K562 (cell line): ENCODE measurements around the gene SHC1. TPM values are rescaled to one million over a fixed set of nuclear protein-coding genes. Genes with fewer than 3 reads are reported as not detected.

Source experiments
- ETV5 ChIP-seq: sonication (generic); formaldehyde crosslinking; IDR thresholded peaks from 2 replicates; pipeline ENCODE4 v1.4.0; 2020; ENCODE audit warnings: low read depth, mild to moderate bottlenecking, missing genetic modification reagents
- SMAD4 ChIP-seq: fragments of 250-450 bp; sonication (Bioruptor Pico); conservative IDR thresholded peaks from 2 replicates; pipeline ENCODE4 v1.8.0; 2021; ENCODE audit warnings: inconsistent platforms, mild to moderate bottlenecking, moderate library complexity
- polyA plus RNA-seq, 8 experiments: library from polyadenylated mRNA; depleted of rRNA in 4 of 8; stranded (reverse) in 5 of 8; unstranded in 3 of 8; fragments of >200 nt; fragmentation: Nextera tagmentation in 2 of 8; fragmentation: Illumina TruSeq in 1 of 8; extraction: Ambion mirVana in 2 of 8; extraction: Trizol in 1 of 8; gene quantifications; 2 replicates each; pipeline versions ENCODE4 v1.2.1 to v1.2.3, GENCODE V29; 2011 to 2014; ENCODE audit warnings: inconsistent platforms in 1 of 8, missing spikeins in 1 of 8
- total RNA-seq, 7 experiments: library from RNA; depleted of rRNA in 6 of 7; stranded (reverse); fragments of >200 nt in 6 of 7; fragmentation: Illumina TruSeq in 2 of 7; extraction: Trizol in 2 of 7; gene quantifications; 2 replicates each; pipeline versions ENCODE4 v1.2.1 to v1.2.3, GENCODE V29; 2011 to 2021; ENCODE audit warnings: low replicate concordance in 1 of 7
- TF ChIP-seq, protein P1 (sequence below): sonication (generic); formaldehyde crosslinking; IDR thresholded peaks from 2 replicates; pipeline ENCODE4 v1.8.0; 2022; ENCODE audit warnings: mild to moderate bottlenecking, missing genetic modification reagents
- TF ChIP-seq, protein P2 (sequence below): IDR thresholded peaks from 2 replicates; pipeline ENCODE4 v1.6.1; 2011; ENCODE audit warnings: borderline replicate concordance, low read depth, mild to moderate bottlenecking, moderate library complexity, low read length; ENCODE audit not compliant: insufficient read depth, poor library complexity, severe bottlenecking

The SHC1 gene
- total and polyA plus RNA-seq, 9 of the 15 experiments (the other 6 are each of a cell fraction or from before 2014, with no cell fraction given) = 4.1 to 113 (median 51.9) TPM

DNA sequence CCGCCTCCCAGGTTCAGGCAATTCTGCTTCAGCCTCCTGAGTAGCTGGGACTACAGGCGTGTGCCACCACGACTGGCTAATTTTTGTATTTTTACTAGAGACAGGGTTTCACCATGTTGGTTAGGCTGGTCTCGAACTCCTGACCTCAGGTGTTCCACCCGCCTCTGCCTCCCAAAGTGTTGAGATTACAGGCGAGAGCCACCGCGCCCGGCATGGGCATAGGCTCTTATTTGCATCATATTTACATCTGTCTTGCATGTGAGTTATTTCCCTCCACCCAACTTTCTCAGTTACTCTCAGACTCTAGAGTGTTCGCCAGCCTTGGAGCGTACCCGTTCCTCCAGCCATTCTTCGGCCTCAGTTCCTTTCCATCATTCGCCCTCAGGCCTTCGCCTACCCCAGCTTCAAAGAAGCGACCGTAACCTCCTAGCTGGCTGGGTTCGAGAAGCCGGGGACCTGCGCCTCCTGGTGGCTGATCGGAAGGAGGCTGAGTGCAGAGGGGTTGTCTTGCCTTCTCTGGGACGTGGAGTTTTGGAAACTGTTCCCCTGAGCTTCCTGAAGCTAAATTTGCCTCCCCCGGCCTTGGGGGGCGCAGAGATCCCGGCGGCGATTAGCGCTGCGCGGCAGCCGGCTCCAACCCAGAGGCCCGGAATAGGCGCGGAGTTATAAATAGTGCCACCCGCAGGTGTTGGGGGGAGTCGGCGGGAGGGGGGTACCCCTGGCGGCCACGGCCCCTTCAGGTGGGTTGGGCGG is 28.4 kb upstream of the SHC1 start (continued):
- TF ChIP-seq, protein P1, sequence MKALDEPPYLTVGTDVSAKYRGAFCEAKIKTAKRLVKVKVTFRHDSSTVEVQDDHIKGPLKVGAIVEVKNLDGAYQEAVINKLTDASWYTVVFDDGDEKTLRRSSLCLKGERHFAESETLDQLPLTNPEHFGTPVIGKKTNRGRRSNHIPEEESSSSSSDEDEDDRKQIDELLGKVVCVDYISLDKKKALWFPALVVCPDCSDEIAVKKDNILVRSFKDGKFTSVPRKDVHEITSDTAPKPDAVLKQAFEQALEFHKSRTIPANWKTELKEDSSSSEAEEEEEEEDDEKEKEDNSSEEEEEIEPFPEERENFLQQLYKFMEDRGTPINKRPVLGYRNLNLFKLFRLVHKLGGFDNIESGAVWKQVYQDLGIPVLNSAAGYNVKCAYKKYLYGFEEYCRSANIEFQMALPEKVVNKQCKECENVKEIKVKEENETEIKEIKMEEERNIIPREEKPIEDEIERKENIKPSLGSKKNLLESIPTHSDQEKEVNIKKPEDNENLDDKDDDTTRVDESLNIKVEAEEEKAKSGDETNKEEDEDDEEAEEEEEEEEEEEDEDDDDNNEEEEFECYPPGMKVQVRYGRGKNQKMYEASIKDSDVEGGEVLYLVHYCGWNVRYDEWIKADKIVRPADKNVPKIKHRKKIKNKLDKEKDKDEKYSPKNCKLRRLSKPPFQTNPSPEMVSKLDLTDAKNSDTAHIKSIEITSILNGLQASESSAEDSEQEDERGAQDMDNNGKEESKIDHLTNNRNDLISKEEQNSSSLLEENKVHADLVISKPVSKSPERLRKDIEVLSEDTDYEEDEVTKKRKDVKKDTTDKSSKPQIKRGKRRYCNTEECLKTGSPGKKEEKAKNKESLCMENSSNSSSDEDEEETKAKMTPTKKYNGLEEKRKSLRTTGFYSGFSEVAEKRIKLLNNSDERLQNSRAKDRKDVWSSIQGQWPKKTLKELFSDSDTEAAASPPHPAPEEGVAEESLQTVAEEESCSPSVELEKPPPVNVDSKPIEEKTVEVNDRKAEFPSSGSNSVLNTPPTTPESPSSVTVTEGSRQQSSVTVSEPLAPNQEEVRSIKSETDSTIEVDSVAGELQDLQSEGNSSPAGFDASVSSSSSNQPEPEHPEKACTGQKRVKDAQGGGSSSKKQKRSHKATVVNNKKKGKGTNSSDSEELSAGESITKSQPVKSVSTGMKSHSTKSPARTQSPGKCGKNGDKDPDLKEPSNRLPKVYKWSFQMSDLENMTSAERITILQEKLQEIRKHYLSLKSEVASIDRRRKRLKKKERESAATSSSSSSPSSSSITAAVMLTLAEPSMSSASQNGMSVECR (CRISPR knock-in tag) = 0 out of 2 replicates have a peak, but pooled peaks have one; percentile 43
- TF ChIP-seq SMAD4 = peak; percentile 32; the same call in 1 of the 2 replicates
- TF ChIP-seq, protein P2, sequence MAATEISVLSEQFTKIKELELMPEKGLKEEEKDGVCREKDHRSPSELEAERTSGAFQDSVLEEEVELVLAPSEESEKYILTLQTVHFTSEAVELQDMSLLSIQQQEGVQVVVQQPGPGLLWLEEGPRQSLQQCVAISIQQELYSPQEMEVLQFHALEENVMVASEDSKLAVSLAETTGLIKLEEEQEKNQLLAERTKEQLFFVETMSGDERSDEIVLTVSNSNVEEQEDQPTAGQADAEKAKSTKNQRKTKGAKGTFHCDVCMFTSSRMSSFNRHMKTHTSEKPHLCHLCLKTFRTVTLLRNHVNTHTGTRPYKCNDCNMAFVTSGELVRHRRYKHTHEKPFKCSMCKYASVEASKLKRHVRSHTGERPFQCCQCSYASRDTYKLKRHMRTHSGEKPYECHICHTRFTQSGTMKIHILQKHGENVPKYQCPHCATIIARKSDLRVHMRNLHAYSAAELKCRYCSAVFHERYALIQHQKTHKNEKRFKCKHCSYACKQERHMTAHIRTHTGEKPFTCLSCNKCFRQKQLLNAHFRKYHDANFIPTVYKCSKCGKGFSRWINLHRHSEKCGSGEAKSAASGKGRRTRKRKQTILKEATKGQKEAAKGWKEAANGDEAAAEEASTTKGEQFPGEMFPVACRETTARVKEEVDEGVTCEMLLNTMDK = peak; percentile 39
- peak; percentile 44; the same call in 1 of the 2 replicates for TF ChIP-seq ETV5 (CRISPR knock-in tag)
